ENCODE results near the gene TESMIN. TPM values are rescaled to one million over a fixed set of nuclear protein-coding genes. Genes with fewer than 3 reads are reported as not detected.

The TESMIN gene
- total and polyA plus RNA-seq, 2 donors = 2.0 to 4.6 TPM

- WGBS = 97% methylated on average over 18 of the region's 18 CpGs
- Histone ChIP-seq H3K4me3 (ENCODE audit: low read length in 2 of 2) (no peak overlapping the region), H3K27me3 (ENCODE audit: control insufficient read depth in 2 of 2, insufficient read depth in 1 of 2, low read length in 1 of 2) (peaks cover 0 to 2% of the 10 kb centered on the region in 2 donors), H3K36me3 (ENCODE audit: control insufficient read depth in 2 of 2, insufficient read depth in 2 of 2, low read length in 1 of 2) (no peaks in the 10 kb centered on the region), H3K27ac (ENCODE audit: low read depth in 1 of 2, low read length in 1 of 2) (no peak overlapping the region), H3K9me3 (ENCODE audit: control insufficient read depth in 2 of 2, insufficient read depth in 1 of 2, low read length in 1 of 2) (no peaks in the 10 kb centered on the region), H3K4me1 (ENCODE audit: control insufficient read depth in 2 of 2, insufficient read depth in 2 of 2, low read length in 2 of 2) (peaks cover 0 to 3% of the 10 kb centered on the region in 2 donors)
- no peak for DNase-seq (ENCODE audit: low read depth in 6 of 9, low spot score in 9 of 9)
Measured at GRCh38 chr11:68663482-68664010, 87.8 kb downstream of the TESMIN start.

- no peak for DNase-seq (ENCODE audit: low read depth in 6 of 9, low spot score in 9 of 9)
Measured at GRCh38 chr11:68661697-68662603, 89.4 kb downstream of the TESMIN start.

DNA sequence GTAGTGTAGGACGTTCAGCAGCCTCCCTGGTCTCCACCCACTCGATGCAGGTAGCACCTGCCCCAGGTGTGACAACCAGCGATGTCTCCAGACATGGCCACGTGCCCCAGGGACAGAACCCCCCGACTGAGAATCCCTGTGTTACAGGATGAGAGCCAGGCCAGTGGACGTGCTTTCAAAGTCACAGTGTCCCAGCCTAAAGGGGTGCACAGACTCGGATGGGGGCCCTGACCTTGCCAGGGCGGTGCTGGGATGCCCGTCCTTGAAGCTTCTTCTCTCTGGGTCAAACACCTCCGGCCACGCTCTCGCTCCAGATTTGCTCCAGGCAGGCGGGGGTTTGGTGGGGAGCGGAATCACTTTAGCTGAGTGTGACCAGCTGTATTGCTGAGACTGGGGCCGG lies 90.3 kb downstream of the TESMIN start:
- peaks cover 0 to 2% of the 10 kb centered on the region in 2 donors for H3K27me3 ChIP-seq (ENCODE audit: control insufficient read depth in 2 of 2, insufficient read depth in 1 of 2, low read length in 1 of 2)
- WGBS = 89% methylated on average over 15 of the region's 15 CpGs
- no peaks in the 10 kb centered on the region for H3K9me3 ChIP-seq (ENCODE audit: control insufficient read depth in 2 of 2, insufficient read depth in 1 of 2, low read length in 1 of 2)
- H3K27ac ChIP-seq (ENCODE audit: low read depth in 1 of 2, low read length in 1 of 2) = no peak overlapping the region
- peaks cover 0 to 3% of the 10 kb centered on the region in 2 donors for H3K4me1 ChIP-seq (ENCODE audit: control insufficient read depth in 2 of 2, insufficient read depth in 2 of 2, low read length in 2 of 2)
- H3K4me3 ChIP-seq (ENCODE audit: low read length in 2 of 2) = no peak overlapping the region
- no peaks in the 10 kb centered on the region for H3K36me3 ChIP-seq (ENCODE audit: control insufficient read depth in 2 of 2, insufficient read depth in 2 of 2, low read length in 1 of 2)
- no peak for DNase-seq (ENCODE audit: low read depth in 6 of 9, low spot score in 9 of 9)

More at GRCh38 chr11:68661697-68662603, 89.4 kb downstream of the TESMIN start:
- H3K27ac ChIP-seq (ENCODE audit: low read depth in 1 of 2, low read length in 1 of 2) = no peak overlapping the region
- no peaks in the 10 kb centered on the region for H3K36me3 ChIP-seq (ENCODE audit: control insufficient read depth in 2 of 2, insufficient read depth in 2 of 2, low read length in 1 of 2)
- peaks cover 0 to 2% of the 10 kb centered on the region in 2 donors for H3K27me3 ChIP-seq (ENCODE audit: control insufficient read depth in 2 of 2, insufficient read depth in 1 of 2, low read length in 1 of 2)
- no peaks in the 10 kb centered on the region for H3K9me3 ChIP-seq (ENCODE audit: control insufficient read depth in 2 of 2, insufficient read depth in 1 of 2, low read length in 1 of 2)
- no peak overlapping the region for H3K4me3 ChIP-seq (ENCODE audit: low read length in 2 of 2)
- H3K4me1 ChIP-seq (ENCODE audit: control insufficient read depth in 2 of 2, insufficient read depth in 2 of 2, low read length in 2 of 2) = peaks cover 0 to 3% of the 10 kb centered on the region in 2 donors
- 86% methylated on average over 18 of the region's 18 CpGs for WGBS

- Histone ChIP-seq H3K27me3 (ENCODE audit: control insufficient read depth in 2 of 2, insufficient read depth in 1 of 2, low read length in 1 of 2) (peaks cover 0 to 2% of the 10 kb centered on the region in 2 donors), H3K36me3 (ENCODE audit: control insufficient read depth in 2 of 2, insufficient read depth in 2 of 2, low read length in 1 of 2) (no peaks in the 10 kb centered on the region), H3K9me3 (ENCODE audit: control insufficient read depth in 2 of 2, insufficient read depth in 1 of 2, low read length in 1 of 2) (peaks cover 0 to 1% of the 10 kb centered on the region in 2 donors), H3K27ac (ENCODE audit: low read depth in 1 of 2, low read length in 1 of 2) (no peak overlapping the region), H3K4me1 (ENCODE audit: control insufficient read depth in 2 of 2, insufficient read depth in 2 of 2, low read length in 2 of 2) (peaks cover 0 to 3% of the 10 kb centered on the region in 2 donors), H3K4me3 (ENCODE audit: low read length in 2 of 2) (no peak overlapping the region)
- 96% methylated on average over 18 of the region's 18 CpGs for WGBS
- DNase-seq (ENCODE audit: low read depth in 6 of 9, low spot score in 9 of 9) = no peak
Measured at GRCh38 chr11:68660066-68660810, 91.1 kb downstream of the TESMIN start.

DNA sequence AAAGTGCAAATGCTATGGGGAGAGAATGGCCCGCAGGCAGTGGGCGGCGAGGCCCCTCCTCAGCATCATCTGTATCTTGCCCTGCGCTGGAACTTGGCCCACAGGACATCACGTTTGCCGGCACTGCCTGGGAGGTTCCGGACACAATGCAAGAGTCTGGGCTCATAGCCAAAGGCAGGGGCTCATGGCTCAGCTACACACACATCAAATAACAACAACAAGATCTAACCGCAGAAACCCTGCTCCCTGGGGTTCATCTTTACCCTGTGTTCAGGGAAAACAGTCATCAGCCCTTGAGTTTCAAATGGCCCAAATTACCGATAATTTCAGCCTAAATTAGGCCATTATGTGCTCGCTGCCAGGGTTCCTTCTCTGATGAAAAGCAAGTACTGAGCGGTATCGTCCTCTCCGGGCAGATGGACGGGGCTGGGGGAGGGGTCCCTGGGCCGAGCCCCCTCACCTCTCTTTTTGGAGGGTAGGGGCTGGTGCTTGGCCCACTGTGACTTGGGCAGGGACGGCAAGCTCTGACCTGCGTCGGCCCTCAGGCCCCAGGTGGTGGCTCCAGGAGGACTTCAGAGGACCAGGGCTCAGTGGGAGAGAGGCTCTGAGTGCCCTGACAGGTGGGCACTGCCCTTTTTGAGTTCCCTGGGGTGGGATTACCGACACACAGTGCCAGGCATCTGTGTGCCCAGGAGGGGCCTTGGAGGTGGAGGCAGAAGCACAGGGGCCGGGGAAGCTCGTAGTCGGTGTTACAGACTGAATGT lies 92.0 kb downstream of the TESMIN start:
- H3K9me3 ChIP-seq (ENCODE audit: control insufficient read depth in 2 of 2, insufficient read depth in 1 of 2, low read length in 1 of 2) = peaks cover 1 to 5% of the 10 kb centered on the region in 2 donors
- no peak overlapping the region for H3K4me3 ChIP-seq (ENCODE audit: low read length in 2 of 2)
- peak in 2 of 9 donors; percentile 8 to 16 for DNase-seq (ENCODE audit: low read depth in 6 of 9, low spot score in 9 of 9)
- no peaks in the 10 kb centered on the region for H3K36me3 ChIP-seq (ENCODE audit: control insufficient read depth in 2 of 2, insufficient read depth in 2 of 2, low read length in 1 of 2)
- H3K27me3 ChIP-seq (ENCODE audit: control insufficient read depth in 2 of 2, insufficient read depth in 1 of 2, low read length in 1 of 2) = peaks cover 0 to 2% of the 10 kb centered on the region in 2 donors
- WGBS = 90% methylated on average over 22 of the region's 22 CpGs
- no peak overlapping the region for H3K27ac ChIP-seq (ENCODE audit: low read depth in 1 of 2, low read length in 1 of 2)
- H3K4me1 ChIP-seq (ENCODE audit: control insufficient read depth in 2 of 2, insufficient read depth in 2 of 2, low read length in 2 of 2) = peaks cover 0 to 3% of the 10 kb centered on the region in 2 donors

GRCh38 chr11:68658661-68659060 lies 92.7 kb downstream of the TESMIN start:
- no peak for DNase-seq (ENCODE audit: low read depth in 6 of 9, low spot score in 9 of 9)
- peaks cover 0 to 3% of the 10 kb centered on the region in 2 donors for H3K4me1 ChIP-seq (ENCODE audit: control insufficient read depth in 2 of 2, insufficient read depth in 2 of 2, low read length in 2 of 2)
- H3K27me3 ChIP-seq (ENCODE audit: control insufficient read depth in 2 of 2, insufficient read depth in 1 of 2, low read length in 1 of 2) = peaks cover 0 to 2% of the 10 kb centered on the region in 2 donors
- H3K27ac ChIP-seq (ENCODE audit: low read depth in 1 of 2, low read length in 1 of 2) = peak overlapping the region in 1 of 2 donors; percentile 33
- peaks cover 1 to 9% of the 10 kb centered on the region in 2 donors for H3K9me3 ChIP-seq (ENCODE audit: control insufficient read depth in 2 of 2, insufficient read depth in 1 of 2, low read length in 1 of 2)
- H3K4me3 ChIP-seq (ENCODE audit: low read length in 2 of 2) = no peak overlapping the region
- H3K36me3 ChIP-seq (ENCODE audit: control insufficient read depth in 2 of 2, insufficient read depth in 2 of 2, low read length in 1 of 2) = no peaks in the 10 kb centered on the region
- WGBS = 94% methylated on average over 13 of the region's 13 CpGs

- no peak for DNase-seq (ENCODE audit: low read depth in 6 of 9, low spot score in 9 of 9)
- Histone ChIP-seq H3K27me3 (ENCODE audit: control insufficient read depth in 2 of 2, insufficient read depth in 1 of 2, low read length in 1 of 2) (peaks cover 0 to 2% of the 10 kb centered on the region in 2 donors), H3K4me1 (ENCODE audit: control insufficient read depth in 2 of 2, insufficient read depth in 2 of 2, low read length in 2 of 2) (peaks cover 0 to 3% of the 10 kb centered on the region in 2 donors), H3K36me3 (ENCODE audit: control insufficient read depth in 2 of 2, insufficient read depth in 2 of 2, low read length in 1 of 2) (no peaks in the 10 kb centered on the region), H3K9me3 (ENCODE audit: control insufficient read depth in 2 of 2, insufficient read depth in 1 of 2, low read length in 1 of 2) (peaks cover 1 to 9% of the 10 kb centered on the region in 2 donors), H3K27ac (ENCODE audit: low read depth in 1 of 2, low read length in 1 of 2) (no peak overlapping the region), H3K4me3 (ENCODE audit: low read length in 2 of 2) (no peak overlapping the region)
- 95% methylated on average over 8 of the region's 8 CpGs for WGBS
Measured at GRCh38 chr11:68658097-68658496, 93.2 kb downstream of the TESMIN start.
